Measurements from ENCODE around the gene RGS14.
A peak's percentile ranks its signal among the peaks of the same experiment; 100 is the strongest.

Gene RGS14, protein sequence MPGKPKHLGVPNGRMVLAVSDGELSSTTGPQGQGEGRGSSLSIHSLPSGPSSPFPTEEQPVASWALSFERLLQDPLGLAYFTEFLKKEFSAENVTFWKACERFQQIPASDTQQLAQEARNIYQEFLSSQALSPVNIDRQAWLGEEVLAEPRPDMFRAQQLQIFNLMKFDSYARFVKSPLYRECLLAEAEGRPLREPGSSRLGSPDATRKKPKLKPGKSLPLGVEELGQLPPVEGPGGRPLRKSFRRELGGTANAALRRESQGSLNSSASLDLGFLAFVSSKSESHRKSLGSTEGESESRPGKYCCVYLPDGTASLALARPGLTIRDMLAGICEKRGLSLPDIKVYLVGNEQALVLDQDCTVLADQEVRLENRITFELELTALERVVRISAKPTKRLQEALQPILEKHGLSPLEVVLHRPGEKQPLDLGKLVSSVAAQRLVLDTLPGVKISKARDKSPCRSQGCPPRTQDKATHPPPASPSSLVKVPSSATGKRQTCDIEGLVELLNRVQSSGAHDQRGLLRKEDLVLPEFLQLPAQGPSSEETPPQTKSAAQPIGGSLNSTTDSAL

DNA sequence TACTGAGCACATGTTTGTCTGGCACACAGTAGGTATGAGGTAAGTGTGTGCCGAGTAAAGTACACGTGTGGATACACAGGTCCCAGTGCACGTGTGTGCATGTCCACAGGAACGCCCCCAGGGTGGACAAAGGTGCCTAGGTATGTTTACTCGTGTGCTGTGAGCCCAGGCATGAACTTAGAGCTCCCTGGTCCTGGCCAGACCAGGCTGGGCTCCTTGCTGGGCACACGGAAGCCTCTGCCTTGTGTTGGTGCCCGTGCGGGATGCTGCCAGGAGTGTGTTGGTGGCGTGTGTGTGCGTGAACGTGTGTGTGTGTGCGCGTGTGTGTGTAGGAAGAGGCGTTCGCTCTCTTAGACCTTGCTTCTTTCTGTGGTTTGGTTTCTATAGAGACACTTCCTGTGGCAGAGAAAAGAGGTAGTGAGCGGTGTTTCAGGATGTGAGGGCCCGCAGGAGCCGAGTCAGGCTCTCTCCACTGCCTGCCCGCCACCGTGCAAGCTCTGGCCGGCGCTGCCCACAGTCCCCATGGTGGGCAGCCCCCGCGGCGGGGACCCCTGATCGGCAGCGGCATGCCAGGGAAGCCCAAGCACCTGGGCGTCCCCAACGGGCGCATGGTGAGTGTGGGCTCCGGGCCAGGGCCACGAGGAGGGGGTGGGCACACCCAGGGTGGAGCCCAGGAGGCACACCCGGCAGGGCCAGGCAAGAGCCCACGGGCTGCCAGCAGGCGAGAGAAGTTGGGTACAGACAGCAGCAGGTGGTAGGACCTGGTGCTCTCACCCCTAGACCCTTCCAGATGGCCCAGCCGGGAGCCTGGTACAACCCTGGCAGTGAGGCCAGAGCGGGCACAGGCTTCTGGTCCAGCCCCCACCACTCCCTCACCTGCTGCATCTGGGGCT is at the start of gene RGS14:
Gene RGS14, plus strand, starts transcription at position 466 of the 893 bp plus-strand sequence. Its CDS starts 101 bp downstream, at position 567.
- peak; percentile 8 for DNase-seq

- DNase-seq = no peak
These were observed 49.0 kb upstream of the RGS14 start for GRCh38 chr5:177308740-177309139.

- peak; percentile 10 for DNase-seq
These were observed 48.2 kb upstream of the RGS14 start for GRCh38 chr5:177309351-177310191.

- DNase-seq = no peak
These were observed 47.4 kb upstream of the RGS14 start for GRCh38 chr5:177310332-177310731.

DNA sequence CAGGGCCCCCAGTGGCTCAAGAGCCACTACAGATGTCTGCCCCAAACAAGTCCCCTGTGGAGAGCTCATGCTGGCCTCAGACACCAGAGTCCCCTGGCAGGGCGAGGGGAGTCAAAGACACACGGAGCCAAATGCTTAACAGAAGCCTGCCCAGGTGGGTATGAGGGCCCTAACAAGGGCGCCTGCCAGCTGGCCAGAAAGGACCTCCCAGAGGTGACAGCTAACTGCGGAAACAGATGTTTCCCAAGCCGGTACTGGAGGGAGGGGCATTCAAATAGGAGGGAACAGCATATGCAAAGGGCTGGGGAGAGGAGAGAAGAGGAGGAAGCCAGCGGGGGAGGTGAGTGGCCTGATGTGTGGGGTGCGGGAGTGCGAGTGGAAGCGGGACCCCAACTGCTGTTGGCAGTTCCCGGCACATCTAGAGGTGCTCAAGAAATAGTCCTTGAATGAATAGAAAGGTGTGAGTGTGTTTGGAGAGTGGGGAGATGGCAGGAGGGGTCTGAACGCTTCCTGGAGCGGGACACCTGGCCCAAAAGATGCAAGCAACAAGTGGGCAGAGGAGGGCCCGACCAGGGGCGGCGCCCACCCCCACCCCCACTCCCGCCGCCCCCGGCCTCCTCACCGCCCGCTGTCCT is 46.9 kb upstream of the RGS14 start:
- no peak for DNase-seq

- DNase-seq = no peak
These were observed 46.4 kb upstream of the RGS14 start for GRCh38 chr5:177311392-177311722.

- DNase-seq = peak; percentile 93
These were observed 45.7 kb upstream of the RGS14 start, which contains the start of gene MXD3 for GRCh38 chr5:177311723-177312648. Gene MXD3, minus strand, starts transcription at chr5:177311898. Its CDS starts 68 bp downstream, at chr5:177311830.

- DNase-seq = no peak
These were observed 45.0 kb upstream of the RGS14 start for GRCh38 chr5:177312649-177313181.

DNA sequence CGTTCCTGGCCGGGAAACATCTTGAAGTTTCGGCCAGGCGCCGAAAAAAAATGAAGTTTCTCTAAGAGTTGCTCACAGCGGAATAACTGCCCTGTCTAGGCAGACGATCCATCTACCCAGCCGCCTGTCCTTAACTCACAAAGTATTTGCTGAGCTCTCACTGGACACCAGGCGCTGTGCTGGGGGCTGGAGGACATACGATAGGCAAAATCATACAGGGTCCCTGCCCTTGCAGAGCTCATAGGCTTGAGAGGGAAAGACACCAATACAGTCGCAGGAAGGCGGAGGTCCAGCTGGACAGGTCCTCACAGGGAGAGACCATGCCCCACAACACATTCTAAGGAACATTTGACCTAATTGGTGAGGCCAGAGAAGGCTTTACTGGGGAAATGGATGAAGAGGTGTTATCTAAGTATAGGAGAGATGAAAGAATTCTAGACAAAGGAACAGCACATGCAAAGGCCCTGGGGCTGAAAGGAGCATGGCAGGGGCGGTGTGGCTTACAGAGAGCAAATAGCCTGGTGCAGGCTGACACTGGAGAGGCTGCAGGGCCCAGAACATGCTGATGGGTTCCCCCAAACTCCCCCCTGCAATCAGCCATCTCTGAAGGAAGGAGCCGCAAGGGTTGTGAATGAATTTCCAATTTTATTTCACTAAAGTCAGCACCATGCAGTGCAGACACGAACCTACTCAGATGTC is 44.0 kb upstream of the RGS14 start:
- no peak for DNase-seq

- no peak for DNase-seq
These were observed 43.1 kb upstream of the RGS14 start for GRCh38 chr5:177314376-177315342.

DNA sequence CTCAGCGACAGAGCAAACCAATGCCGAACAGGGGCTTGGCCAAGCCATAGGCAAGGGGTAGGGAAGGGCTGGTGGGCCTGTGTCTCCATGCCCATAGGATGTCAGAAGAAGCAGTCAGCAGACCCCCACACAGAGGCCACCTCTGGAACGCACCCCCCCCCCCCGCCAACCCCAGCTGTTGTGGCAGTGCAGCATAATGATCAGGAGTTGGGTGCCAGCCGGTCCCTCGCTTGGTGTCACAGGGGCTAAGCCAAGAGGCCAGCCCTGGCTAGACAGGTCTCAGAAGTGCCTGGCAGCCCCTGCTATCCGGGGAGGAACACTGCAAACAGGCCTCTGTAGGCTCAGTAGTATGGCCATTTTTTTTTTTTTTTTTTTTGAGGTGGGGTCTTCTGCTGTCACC is 42.3 kb upstream of the RGS14 start:
- DNase-seq = no peak

- DNase-seq = no peak
These were observed 41.7 kb upstream of the RGS14 start for GRCh38 chr5:177316005-177316404.

- DNase-seq = no peak
These were observed 39.8 kb upstream of the RGS14 start for GRCh38 chr5:177317959-177318377.

DNA sequence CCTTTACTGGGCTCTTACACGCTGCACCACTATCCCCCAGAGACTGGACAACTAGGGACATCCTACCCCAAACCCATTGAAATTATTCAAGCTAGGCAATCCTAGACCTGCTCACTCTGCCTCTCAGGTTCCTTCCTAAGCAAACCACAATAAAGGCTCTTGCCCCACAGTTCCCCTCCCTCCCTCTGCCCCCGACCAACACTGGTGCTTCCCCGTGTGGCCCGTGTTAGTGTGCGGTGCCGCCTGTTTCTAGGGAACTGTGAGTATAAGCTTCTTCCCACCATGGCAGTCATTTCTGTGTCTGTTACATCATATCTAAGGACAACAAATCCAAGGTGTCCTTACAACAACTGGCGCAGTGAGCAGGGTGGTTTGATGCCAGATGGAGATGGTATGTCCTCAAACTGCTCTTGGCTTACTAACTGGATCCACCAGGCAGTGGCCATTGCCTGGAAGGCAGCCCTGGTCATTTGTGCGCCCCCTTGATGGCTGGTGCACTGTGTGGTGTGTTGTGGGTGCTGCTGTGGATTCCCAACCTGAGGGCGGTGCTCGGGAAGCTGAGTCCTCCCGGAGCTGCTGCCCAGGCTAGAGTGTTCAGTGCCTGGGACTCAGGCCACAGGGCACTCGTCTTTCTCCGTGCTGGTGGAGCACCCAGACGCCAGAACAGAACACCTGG is 37.7 kb upstream of the RGS14 start:
- DNase-seq = no peak

DNA sequence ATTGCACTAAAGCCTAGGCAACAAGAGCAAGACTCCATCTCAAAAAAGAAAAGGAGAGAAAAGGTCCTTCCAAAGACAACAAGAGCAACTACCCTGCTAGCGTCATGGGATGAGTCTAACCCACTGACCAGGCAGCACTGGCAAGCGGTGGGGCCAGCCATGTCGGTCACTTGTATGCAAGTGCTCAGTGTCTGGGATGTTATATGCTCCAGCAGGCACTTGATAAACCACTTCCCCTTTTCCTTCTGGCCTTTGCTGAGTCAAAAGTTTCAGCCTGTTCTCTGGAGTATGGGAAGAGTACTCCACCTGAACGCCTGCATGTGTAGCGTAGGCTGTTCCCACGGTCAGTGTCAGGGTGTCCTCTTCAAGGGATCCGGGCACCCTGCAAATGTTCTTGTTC is 36.8 kb upstream of the RGS14 start:
- DNase-seq = no peak

DNA sequence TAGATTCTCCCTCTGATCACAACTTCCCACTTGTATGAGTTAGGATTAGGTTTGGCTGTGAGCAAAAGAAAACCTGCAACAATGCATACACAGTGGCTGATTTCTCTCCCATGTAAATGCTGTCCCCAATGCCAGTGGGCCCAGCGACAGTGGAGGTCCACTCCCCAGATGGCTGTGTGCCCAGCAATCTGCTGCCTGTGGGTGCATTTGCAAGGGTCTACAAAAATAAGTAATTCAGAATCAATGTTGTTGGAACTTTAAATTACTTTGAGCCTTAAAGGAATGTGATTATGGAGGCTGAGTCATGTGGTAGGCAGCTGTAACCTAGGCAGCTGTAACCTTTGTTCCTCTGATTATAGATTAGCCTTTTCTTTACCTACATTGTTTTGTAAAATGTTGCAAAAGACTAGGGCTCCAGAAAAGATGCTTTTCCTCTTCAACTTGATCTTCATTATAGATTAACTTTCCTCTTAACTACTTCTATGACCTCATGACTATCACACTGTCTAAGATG is 31.8 kb upstream of the RGS14 start:
- DNase-seq = no peak

DNA sequence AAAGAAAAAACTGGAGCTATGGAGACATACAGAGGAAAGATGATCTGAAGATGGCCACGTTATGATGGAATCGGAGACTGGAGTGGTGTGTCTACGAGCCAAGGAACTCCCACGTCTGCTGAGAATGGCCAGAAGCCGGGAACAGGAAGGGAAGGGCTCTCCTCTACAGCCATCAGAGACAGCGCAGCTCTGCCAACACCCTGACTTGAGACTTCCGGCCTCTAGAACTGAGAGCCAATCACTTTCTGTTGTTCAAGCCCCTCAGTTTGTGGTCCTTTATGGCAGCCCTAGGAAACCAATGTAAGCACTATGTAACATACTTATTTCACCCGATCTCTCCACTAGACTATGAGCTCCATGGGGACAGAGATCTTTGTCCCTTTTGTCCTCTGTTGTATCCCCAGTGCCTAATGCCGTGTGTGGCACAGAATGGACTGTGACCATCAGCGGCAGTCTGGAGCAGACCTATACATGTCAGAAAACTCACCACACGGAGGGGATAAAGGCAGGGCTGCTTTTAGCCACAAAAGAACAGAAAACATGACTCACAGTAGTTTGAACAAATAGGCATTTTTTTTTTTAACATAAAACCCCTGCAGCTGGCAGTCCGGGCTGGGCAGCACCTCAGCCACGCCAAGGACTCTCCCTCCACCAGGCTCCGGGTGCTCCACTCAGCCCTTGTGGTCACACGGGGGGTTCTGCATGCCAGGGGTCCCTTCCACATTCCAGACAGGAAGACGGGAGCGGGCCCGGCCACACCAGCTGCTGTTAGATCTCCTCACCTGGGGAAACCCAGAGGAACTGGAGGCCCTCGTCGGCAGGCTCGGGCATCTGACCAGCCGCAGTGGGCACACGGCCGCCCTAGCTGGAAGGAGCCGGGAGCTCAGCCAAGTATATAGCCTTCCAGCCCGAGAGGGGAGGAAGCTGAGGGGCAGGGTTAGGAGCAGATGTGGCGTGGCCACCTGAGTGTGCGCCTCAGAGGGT is 29.9 kb upstream of the RGS14 start:
- DNase-seq = no peak
